Stomach (tissue), 4 donors: ENCODE results near the gene GH2.
"Not testable (repeated sequence)": the region's sequence is repeated elsewhere in the genome, so short reads cannot be mapped to it uniquely, and the experiment has no call there.

Experiments
- CTCF ChIP-seq, 7 experiments: fragments of 450-650 bp in 4 of 7; fragments of 200-600 bp in 3 of 7; sonication (generic) in 3 of 7; IDR thresholded peaks; one replicate each; pipeline ENCODE4 v1.5.1; 2016 to 2019; ENCODE audit warnings: antibody characterized with exemption in 7 of 7, control low read depth in 2 of 7, mild to moderate bottlenecking in 1 of 7
- POLR2A ChIP-seq, 4 donors: fragments of 450-650 bp; IDR thresholded peaks; one replicate each; pipeline ENCODE4 v1.6.1; 2016; ENCODE audit warnings: antibody characterized with exemption in 4 of 4, control low read depth in 2 of 4, mild to moderate bottlenecking in 1 of 4, moderate library complexity in 1 of 4
- POLR2AphosphoS5 ChIP-seq, 3 donors: sonication (generic); formaldehyde crosslinking; IDR thresholded peaks; one replicate each; pipeline ENCODE4 v1.6.1; 2016; ENCODE audit warnings: antibody characterized with exemption in 3 of 3

GRCh38 chr17:63896524-63897354, 15.0 kb upstream of the GH2 start, which contains the start of gene CSH1:
- not testable (repeated sequence) for TF ChIP-seq POLR2A, CTCF, POLR2AphosphoS5 (IDR thresholded peaks at IDR 0.05)
